ENCODE data around the gene COX7B2.

COX7B2 gene

DNA sequence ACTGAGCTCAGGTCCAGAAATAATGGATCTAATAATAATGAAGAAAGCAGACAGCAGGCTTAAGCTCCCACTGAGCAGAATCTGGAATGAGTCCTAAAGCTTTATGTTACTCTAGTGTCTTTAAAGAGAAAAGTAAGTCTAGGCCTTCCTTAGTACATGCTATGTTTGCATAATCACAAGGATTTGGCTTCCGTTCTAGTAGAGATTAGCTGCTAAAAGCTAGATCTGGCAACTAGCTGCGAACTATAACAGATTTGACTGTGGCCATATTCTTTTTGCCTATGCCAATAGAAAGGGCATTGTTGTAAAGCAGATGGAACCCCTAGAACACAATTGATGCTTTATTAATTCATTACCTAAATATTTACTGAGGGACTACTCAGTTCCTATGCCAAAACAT is 19.0 kb downstream of the COX7B2 start:
- DNase-seq (ENCODE audit: low spot score), result no peak

DNA sequence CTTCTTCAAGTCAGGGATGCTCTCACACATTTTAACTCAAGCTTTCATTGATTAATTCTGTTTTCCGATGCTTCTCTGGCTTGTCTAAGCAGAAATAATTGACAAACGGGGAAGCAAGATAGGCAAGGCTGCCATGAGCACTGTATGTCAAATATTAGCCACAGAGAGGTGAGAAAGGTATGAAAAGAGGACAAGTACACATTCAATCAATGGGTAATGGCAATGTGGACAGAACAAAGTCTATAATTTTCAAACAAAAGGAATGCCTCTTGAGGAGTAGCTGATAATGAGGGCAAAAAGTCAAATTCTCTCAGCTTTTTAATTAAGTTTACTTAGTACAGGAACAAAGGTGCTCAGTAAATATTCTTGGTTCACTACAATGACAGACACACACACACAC is 19.6 kb downstream of the COX7B2 start:
- DNase-seq (ENCODE audit: low spot score), result no peak

- DNase-seq (ENCODE audit: low spot score), result no peak
These were observed 22.3 kb downstream of the COX7B2 start for GRCh38 chr4:46886711-46887110.

- no peak for DNase-seq (ENCODE audit: low spot score)
These were observed 30.4 kb downstream of the COX7B2 start for GRCh38 chr4:46878641-46879040.

DNA sequence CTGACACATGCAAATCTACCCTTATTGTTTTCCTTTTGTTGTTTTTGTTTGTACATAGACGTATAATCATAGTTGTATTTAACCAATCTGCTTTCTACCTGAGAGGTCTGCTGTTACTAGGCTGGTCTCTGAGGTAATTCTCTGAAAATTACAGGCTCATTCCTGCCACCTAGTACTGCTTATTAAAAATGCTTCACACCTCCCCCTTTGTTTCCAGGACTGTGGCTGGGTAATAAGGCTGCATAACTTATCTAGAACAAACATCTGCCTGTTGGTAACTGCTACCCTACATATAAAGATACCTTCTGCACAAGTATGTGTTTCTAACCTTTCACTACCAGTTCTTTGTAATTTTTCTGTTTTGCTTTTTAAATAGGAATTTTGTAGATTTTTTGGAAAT is 34.2 kb downstream of the COX7B2 start:
- DNase-seq (ENCODE audit: low spot score), result no peak

GRCh38 chr4:46870411-46870810 is 38.6 kb downstream of the COX7B2 start:
- no peak for DNase-seq (ENCODE audit: low spot score)

DNA sequence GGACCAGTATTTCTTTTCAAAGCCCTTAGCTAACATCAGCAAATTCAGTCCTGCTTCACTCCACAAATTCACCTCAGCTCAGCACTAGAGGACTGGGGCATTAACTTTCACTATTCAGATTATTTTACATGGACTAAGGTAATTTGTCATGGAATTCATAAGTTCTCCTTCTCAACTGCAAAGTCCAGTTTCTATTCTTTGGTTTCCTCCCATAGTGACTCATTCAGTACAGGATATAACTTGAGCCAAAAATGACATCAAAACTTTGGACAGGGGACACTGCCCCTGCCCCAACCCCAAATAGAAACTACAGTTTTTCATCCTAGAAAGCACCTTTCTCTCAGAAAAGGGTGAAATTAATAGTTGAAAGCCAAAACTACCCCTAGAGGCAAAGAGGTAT is 52.7 kb downstream of the COX7B2 start:
- no peak for DNase-seq (ENCODE audit: low spot score)

DNA sequence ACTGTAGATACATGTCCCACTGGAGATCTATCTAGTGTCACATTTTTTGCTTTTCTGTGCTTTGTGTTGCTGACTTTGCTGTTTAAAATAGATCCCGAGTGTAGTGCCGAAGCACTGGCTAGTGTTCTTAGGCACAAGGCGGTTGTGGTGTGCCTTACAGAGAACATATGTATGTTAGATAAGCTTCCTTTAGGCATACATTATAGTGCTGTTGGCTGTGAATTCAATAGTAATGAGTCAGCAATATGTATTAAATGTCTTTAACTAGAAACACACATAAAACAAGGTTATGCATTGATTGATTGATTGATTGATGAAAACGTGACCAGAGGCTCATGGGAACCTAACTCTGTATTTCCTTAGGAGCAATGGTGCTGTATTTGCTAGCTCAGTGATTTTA is 56.2 kb downstream of the COX7B2 start:
- DNase-seq (ENCODE audit: low spot score), result no peak

- no peak for DNase-seq (ENCODE audit: low spot score)
These were observed 59.0 kb downstream of the COX7B2 start for GRCh38 chr4:46850026-46850425.

- peak; percentile 59 for DNase-seq (ENCODE audit: low spot score)
These were observed 64.6 kb downstream of the COX7B2 start for GRCh38 chr4:46844325-46844917.

DNA sequence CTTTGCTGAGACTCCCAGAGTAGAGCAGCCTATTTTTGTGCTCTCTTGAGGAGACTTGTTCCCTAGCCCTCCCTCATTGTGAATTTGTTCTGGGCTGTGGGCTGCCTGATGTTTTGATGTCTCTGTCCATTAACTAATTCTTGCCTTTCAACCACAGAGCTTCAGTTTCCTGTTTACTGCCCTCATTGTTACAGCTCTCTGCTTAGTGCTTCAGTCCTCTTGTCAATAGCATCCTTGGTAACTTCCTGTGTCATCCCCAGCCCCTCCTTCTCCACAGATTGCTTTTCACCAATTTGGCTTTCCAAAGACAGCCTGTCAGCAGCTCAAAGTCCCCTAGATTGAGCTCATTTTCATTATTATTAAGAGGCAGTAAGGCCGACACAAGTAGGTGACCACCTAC is 69.9 kb downstream of the COX7B2 start:
- no peak for DNase-seq (ENCODE audit: low spot score)

DNA sequence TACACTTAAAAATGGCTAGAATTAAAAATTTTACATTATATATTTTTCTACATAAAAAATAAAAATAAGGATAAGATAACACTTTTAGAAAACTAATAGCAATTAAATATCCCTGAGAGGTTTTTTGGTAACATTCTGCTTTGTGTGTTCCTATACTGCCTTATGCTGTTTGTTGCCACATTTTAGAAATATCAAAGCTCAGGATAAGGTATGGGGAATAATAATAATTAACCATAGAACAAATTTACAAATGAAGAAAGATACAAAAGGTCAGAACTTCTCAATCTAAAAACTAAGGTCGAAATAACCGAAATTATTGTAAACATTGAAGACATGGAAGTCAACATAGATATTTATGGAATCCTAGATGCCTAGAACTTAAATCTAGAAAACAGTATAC is 71.4 kb downstream of the COX7B2 start:
- DNase-seq (ENCODE audit: low spot score), result no peak

DNA sequence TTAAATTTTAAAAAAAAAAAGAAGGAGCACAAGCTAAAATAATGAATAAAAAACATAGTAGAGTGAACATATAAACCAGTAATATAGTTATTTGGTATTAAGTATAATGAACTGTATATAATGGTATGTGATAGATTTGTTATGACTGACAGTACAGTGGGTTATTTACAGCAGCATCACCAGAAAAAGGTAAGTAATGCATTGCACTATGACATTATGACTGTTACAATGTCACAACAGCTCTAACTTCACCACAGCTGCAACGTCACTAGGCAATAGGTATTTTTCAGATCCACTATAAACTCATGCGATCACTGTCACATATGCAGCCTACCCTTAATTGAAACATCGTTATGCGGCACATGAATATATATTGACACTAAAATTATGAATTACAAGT is 72.5 kb downstream of the COX7B2 start:
- no peak for DNase-seq (ENCODE audit: low spot score)

DNA sequence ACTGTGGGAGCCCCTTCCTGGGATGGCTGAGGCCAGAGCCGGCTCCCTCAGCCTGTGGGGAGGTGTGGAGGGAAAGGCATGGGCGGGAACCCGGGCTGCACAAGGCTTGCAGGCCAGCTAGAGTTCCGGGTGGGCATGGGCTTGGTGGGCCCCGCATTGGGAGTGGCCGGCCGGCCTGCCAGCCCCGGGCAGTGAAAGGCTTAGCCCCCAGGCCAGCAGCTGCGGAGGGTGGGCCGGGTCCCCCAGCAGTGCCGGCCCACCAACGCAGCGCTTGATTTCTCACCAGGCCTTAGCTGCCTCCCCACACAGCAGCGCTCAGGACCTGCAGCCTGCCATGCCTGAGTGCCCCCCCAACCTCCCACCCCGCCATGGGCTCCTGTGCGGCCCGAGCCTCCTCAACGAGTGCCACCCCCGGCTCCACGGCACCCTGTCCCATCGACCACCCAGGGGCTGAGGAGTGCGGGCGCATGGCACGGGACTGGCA is 78.0 kb downstream of the COX7B2 start:
- no peak for DNase-seq (ENCODE audit: low spot score)

- no peak for DNase-seq (ENCODE audit: low spot score)
These were observed 88.9 kb downstream of the COX7B2 start for GRCh38 chr4:46820154-46820553.

DNA sequence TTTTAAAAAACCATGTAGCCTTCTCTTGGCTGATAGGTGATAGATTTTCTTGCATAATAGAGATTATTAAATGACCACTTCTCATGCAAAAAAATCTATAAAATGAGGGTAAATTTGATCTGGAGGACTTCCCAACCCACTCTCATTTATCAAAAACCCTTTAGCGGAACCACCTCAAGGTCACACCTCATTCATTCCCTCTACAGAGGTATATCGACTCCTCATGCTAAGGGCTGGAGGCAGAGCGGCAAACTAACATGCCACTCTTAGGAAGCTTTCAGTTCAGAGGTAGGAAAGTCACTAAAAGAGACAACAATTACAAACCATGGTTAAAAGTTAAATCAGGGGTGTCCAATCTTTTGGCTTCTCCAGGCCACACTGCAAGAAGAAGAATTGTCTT is 90.0 kb downstream of the COX7B2 start:
- DNase-seq (ENCODE audit: low spot score), result no peak

DNA sequence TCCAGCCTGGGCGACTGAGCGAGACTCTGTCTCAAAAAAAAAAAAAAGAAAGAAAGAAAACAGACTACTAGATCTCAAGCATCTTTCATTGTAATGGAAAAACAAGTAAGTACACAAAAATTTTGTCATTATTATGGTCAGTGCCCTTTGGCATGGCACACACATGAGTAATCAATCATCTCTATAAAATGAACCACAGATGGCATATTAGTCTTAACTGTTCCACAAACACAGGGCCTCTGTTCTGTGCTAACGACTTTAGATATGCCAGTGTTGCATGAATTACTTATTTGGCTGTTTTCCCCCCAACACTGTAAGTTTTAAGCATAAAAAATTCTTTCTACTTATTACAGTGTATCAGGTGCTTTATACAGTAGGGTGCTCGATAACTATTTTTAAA is 90.4 kb downstream of the COX7B2 start:
- DNase-seq (ENCODE audit: low spot score), result no peak

- no peak for DNase-seq (ENCODE audit: low spot score)
These were observed 91.2 kb downstream of the COX7B2 start for GRCh38 chr4:46817806-46818205.

DNA sequence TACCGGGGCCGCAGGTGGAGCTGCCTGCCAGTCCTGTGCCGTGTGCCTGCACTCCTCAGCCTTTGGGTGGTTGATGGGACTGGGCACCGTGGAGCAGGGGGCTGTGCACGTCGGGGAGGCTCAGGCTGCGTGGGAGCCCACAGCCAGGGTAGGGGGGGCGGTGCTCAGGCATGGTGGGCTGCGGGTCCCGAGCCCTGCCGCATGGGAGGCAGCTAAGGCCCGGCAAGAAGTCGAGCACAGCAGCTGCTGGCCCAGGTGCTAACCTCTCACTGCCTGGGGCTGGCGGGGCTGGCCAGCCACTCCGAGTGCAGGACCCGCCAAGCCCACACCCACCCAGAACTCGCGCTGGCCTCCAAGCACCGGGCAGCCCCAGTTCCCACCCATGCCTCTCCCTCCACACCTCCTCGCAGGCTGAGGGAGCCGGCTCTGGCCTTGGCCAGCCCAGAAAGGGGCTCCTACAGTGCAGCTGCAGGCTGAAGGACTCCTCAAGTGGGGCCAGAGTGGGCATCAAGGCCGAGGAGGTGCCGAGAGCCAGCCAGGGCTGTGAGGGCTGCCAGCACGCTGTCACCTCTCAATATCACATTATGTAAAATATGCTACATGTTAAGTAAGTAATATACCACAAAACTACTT is 104.1 kb downstream of the COX7B2 start:
- DNase-seq (ENCODE audit: low spot score), result no peak

GRCh38 chr4:46793036-46793435 is 116.0 kb downstream of the COX7B2 start:
- no peak for DNase-seq (ENCODE audit: low spot score)

GRCh38 chr4:46781434-46782092 is 127.5 kb downstream of the COX7B2 start:
- DNase-seq (ENCODE audit: low spot score), result no peak

DNA sequence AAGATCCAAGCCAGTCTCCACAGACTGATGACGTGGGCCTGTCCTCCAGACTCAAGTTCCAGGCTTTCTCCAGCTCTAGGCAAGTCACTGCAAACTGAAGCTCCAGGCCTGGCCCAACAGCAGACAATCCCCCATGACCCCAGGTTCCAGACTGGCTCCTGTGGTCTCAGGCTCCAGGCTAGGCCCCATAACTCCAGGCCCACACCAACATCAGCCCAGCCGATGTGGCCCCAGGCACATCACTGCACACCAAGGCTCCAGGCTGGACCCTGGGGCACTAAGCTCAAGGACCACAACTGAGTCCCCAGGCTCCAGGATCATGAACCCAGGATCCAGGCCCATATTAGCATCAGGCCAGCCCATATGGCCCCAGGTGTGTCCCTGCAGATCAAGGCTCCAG is 143.6 kb downstream of the COX7B2 start:
- DNase-seq (ENCODE audit: low spot score), result no peak

GRCh38 chr4:46730075-46730474 is 179.0 kb downstream of the COX7B2 start:
- DNase-seq (ENCODE audit: low spot score), result no peak
